Measurements from ENCODE around the gene DBN1.
A peak's percentile ranks its signal among the peaks of the same experiment; 100 is the strongest.

The DBN1 gene

GRCh38 chr5:177457852-177458681 is 15.4 kb downstream of the DBN1 start:
- no peak for DNase-seq (ENCODE audit: low read depth in 2 of 3, low spot score in 2 of 3)

DNA sequence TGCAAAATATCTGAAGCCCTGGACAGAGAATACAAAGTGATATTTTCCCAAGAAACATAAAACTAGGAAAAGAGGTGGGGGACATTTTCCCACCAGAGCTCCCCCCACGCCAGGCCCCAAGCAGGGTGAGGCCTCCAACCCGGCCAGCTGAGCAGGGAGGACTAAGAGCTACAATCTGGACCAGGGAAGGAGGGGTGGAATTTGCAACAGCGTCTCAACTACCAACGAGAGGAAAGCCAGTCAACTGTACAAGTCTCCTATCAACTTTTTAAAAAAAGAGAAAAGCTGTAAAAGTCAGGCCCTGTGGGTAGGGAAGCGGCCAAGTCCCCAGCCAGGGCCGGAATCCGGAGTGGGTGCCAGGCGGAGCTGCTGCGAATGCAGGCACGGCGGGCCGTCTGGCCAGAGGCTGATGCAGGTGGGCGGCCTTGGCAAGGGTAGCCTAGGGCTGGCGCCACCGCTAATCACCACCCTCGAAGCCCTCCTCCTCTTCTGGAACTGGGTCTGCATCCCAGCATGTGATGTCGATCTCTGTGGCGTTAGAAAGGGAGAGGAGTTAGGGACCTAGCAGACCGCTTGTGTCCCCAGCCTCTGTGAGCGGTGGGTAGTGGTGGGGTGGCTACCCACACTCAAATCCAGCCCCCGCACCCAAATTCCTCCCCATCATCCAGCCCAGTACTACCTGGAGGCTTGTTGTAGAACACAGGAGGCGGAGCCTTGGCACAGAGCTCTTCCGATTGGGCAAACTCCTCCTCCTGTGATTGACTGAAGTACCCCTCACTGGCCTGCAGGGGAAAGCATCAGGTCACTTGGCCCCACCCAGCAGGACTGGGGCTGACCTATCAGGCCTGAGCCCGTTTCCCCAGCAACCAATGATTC is 16.2 kb downstream of the DBN1 start:
- no peak for DNase-seq (ENCODE audit: low read depth in 2 of 3, low spot score in 2 of 3)

DNA sequence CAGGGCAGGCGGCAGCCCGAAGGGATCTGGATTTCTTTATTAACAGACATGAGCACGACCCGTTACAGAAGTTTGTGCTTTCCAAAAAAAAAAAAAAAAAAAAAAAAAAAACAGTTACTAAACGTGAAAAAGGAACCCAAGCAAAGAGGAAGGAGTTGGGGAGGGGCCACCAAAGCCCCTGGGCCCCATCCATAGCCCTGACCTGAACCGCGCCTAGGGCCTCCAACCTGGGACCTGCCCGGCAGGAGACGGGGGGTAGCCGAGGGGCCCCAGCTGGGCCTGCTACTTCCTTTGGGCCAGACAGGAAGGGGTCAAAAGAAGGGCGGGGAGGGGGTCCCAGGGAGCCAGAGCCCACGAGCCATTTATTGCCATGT is 16.9 kb downstream of the DBN1 start:
- no peak for DNase-seq (ENCODE audit: low read depth in 2 of 3, low spot score in 2 of 3)

GRCh38 chr5:177455661-177456590 is 17.5 kb downstream of the DBN1 start:
- peak; percentile 91 to 99 (median 98) for DNase-seq (ENCODE audit: low read depth in 2 of 3, low spot score in 2 of 3)

DNA sequence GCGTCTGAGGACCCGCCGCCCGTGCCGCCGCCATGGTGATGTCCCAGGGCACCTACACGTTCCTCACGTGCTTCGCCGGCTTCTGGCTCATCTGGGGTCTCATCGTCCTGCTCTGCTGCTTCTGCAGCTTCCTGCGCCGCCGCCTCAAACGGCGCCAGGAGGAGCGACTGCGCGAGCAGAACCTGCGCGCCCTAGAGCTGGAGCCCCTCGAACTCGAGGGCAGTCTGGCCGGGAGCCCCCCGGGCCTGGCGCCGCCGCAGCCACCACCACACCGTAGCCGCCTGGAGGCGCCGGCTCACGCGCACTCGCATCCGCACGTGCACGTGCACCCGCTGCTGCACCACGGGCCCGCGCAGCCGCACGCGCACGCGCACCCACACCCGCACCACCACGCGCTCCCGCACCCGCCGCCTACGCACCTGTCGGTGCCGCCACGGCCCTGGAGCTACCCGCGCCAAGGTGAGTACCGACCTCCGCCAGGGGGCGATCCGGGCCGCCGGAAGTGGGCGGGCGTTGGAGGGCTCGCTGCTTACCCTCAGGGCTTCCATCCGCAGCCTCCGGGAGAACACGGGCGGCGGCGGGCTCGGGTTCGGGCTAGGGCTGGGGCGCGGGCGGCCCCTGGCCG is 18.3 kb downstream of the DBN1 start:
- peak; percentile 88 to 94 (median 88) for DNase-seq (ENCODE audit: low read depth in 2 of 3, low spot score in 2 of 3)

DNA sequence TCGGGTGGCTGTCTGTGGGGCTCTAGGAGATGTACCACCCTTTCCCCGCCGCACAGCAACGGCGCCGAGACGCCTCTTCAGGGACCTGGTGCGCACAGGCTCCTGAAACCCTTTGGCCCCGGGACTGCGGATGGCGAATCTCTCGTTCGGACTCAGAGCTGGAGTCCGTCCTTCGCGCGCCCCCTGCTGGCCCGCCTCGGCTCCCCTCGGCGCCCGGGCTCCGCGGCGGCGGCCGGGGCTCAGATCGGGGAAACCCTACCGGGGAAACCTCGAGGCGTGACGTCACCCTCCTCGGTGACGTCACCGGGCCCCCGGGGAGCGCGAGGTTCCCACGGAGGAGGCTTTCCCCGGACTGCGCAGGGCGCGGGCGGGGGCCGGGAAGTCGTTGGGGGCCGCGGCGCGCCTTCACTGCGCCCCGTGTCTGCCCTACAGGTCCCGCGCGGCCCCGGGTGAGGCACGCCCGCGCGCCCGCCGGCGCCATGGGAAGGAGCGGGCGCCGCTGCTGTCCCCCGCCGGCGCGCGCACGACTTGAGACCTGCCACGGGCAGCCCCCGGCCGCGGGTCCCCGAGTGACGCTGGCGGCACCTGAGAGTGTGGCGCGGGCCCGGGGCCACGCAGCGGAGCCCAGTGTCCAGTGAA is 18.9 kb downstream of the DBN1 start:
- DNase-seq (ENCODE audit: low read depth in 2 of 3, low spot score in 2 of 3) = peak; percentile 91 to 99 (median 98)

DNA sequence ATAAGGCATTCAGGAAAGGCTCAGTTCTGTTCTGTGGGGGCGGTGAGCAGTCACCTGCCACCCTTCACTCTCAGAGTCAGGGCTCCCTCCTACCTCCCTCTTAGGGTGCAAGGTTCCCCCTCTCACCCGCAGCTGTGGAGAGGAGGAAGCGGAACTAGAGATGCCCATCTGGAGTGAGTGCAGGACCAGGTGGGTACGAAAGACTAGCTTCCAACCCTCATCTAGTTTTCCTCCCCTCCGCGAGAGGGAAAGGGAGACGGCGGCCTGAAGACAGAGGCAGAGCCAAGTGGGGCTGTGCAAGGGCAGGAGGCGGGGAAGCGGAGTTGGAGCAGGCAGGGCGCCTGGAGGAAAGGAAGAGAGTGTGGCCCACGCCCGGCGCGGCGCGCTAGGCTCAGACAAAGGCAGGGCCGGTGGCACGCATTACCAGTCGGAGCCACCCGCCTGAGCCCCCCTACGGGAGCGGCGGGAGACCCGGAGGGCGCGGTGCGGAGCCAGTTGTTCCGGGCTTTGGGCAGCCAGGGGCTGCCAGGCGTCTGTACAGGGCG is 19.5 kb downstream of the DBN1 start:
- no peak for DNase-seq (ENCODE audit: low read depth in 2 of 3, low spot score in 2 of 3)

GRCh38 chr5:177452688-177453638 is 20.5 kb downstream of the DBN1 start:
- no peak for DNase-seq (ENCODE audit: low read depth in 2 of 3, low spot score in 2 of 3)

GRCh38 chr5:177450667-177451424 is 22.6 kb downstream of the DBN1 start:
- no peak for DNase-seq (ENCODE audit: low read depth in 2 of 3, low spot score in 2 of 3)

- DNase-seq (ENCODE audit: low read depth in 2 of 3, low spot score in 2 of 3) = no peak
These were observed 24.0 kb downstream of the DBN1 start for GRCh38 chr5:177449140-177450061.

GRCh38 chr5:177448244-177448950 is 25.0 kb downstream of the DBN1 start:
- DNase-seq (ENCODE audit: low read depth in 2 of 3, low spot score in 2 of 3) = no peak

DNA sequence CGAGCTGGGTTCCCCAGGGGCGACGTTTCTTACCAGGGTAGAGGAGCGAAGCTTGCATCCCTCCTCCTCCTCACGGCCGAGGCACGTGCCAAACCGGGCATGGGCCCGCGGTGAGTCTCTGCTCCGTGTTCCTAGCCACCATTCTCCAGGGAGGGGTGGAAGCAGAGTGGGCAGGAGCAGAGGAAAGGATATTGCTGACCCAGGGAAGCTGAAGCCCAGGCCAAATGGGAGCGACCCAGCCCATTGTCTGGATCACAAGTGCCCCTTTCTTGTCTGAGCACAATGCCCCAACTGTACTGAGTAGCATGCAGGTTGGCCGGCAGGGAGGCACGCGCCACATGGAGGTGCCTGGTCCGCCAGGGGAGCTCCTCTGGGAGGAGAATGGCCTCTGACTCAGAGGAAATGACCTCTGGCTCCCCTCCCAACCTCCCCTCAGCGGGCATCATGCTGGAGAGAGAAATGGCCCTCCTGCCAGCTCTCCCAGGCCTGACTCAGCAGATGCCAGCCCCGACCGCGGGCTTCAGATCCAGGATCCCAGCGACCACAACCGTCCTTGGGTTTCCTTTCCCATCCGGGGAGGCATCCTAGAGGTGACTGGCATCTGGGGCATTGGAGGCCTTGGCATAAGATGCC is 25.7 kb downstream of the DBN1 start:
- no peak for DNase-seq (ENCODE audit: low read depth in 2 of 3, low spot score in 2 of 3)

DNA sequence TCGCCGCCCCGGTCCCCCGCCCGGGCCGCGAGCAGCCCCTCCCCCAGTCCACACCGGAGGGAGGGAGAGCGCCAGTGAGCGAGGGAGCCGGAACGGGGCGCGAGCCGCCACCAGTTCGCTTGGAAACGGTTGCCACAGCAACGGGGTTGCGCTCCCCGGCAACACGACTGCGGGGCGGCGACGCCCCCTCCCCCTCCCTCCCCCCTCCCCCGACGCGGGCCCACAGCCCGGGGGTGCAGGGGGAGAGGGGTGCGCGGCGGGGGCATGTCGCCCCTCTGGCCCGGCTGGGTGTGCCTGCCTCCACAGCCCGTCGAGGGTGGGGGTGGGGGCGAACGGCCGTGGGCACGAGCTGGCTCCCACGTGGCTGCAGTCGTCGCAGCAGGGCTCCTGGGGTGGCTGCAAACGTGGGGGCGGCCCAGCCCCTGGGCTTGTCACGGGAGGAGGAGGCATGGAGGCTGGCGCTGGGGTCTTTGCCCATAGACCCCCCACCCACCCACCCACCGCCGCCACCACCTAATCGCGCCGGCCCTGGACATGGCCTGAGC is 26.3 kb downstream of the DBN1 start:
- no peak for DNase-seq (ENCODE audit: low read depth in 2 of 3, low spot score in 2 of 3)

DNA sequence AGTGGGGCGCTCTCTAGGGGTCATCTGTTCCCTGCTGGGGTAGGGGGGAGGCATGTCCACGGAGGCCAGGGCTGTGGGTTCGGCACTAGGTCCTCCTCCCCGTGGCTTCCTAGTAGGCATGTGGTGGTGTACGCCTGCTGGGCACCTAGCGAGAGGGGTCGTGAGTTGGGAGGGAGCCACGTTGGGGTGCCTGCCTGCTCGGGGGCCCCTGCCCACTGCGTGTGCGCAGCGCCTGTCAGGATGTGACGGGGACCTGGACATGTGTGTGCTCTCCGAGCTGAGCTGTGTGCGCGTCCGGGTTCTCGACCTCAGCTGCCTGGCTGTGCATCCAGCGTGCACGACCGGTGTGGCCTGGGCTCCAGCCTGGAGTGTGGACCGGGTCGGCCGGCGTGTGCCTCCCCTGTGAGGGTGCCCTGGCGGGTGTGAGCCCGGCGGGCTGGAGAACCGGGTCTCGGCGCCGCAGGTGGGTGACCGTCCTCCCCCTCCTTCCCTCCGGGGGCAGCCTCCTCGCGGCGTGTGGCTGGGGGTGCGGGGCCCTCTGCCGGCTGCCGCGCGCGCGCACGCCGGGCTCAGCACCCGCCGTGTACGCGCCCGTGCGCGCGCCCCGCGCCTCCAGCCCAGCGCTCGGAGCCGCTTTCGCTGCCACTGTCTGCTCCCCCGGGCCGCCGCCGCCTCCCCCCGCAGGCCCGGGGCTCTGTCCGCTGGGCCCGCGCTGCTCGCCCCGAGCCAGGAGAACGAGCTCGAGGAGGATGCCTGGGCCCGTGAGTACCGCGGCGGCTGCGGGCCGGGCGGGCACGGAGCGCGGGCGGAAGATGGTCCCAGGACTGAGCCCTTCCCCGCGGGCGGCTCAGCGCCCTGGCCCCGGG is 27.0 kb downstream of the DBN1 start, which contains the start of gene PRR7:
Gene PRR7 (plus strand): TSS at position 615 of the 866 bp plus-strand sequence. CDS start 8,254 bp downstream, outside the sequence.
- DNase-seq (ENCODE audit: low read depth in 2 of 3, low spot score in 2 of 3) = no peak

GRCh38 chr5:177445917-177446199 is 27.6 kb downstream of the DBN1 start:
- DNase-seq (ENCODE audit: low read depth in 2 of 3, low spot score in 2 of 3) = no peak
